ENCODE data around the gene ARHGDIB.

ARHGDIB gene

DNA sequence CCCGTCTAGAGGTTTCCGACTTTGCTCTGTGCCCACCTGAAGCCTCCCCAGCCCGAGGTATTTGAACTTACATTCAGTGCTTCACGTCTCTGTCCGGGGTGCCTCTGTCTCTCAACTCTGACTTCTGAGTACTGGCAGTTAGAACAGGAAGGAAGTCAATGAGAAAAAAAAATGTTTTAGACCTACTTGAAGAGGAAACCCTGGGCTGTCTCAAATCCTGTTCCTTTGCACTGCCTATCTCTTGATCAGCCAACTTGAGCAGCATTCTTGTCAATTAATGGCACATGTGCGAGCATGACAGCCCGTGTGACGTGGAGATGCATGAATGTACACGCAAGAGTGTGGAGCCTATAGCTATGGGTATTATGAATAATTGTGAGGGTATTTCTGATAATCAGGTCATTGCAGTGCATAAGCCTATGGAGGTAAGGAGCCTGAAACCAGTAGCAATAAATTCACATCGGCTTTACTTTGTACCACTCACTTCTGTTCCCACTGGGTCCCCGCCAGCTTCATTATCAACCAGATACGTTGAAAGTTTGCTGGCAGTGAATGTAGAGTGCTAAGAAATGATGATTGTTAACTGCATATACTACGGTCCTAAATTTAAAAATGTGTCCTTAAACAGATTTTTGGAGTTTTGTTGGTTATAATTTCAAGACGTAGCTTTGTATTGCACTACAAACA, at the start of gene ARHGDIB:
ARHGDIB (minus strand) TSS at position 136 of the 687 bp plus-strand sequence. CDS start 10,889 bp downstream, outside the sequence.
- no peak for TF ChIP-seq CTCF (IDR thresholded peaks at IDR 0.05)
- H3K9me3 ChIP-seq = no peaks in the 10 kb centered on the region
- no peaks in the 10 kb centered on the region for H3K27me3 ChIP-seq
- peaks cover 7% of the 10 kb centered on the region for H3K36me3 ChIP-seq
- peaks cover 70 to 89% of the 10 kb centered on the region in 2 experiments for H3K4me1 ChIP-seq (ENCODE audit: control insufficient read depth in 1 of 2, insufficient read depth in 1 of 2, low read depth in 1 of 2, low read length in 1 of 2)
- peak within 1 kb of the TSS; percentile 95 for H3K27ac ChIP-seq
- peak within 1 kb of the TSS; percentile 87 to 93 for H3K4me3 ChIP-seq (ENCODE audit: low read depth in 1 of 2, low read length in 1 of 2)

- Histone ChIP-seq H3K9me3 (no peaks in the 10 kb centered on the region), H3K4me3 (ENCODE audit: low read depth in 1 of 2, low read length in 1 of 2) (no peak overlapping the region), H3K27ac (no peak overlapping the region), H3K4me1 (ENCODE audit: control insufficient read depth in 1 of 2, insufficient read depth in 1 of 2, low read depth in 1 of 2, low read length in 1 of 2) (no peaks in the 10 kb centered on the region), H3K36me3 (no peaks in the 10 kb centered on the region), H3K27me3 (peaks cover 36% of the 10 kb centered on the region)
- TF ChIP-seq CTCF (IDR thresholded peaks at IDR 0.05) = no peak
These were observed 49.8 kb upstream of the ARHGDIB start for GRCh38 chr12:15011162-15011561.

DNA sequence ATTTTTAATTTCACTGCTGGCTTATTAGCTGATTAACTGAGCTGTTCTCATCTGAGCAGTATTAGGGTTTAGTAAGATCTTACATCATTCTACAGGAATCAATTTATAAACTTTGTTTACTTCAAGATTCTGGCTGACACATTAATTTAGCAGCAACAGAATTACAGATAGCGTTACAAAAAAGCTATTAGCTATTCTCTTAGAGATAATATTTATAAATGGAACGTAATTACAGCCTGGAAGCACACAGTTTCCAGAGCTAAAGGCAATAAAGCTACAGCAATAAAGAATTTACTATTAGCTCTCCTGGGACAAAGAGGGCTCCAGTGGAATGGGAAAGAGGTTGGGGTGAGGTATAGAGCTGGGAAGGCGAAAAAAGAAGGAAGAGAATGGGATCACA, 46.1 kb upstream of the ARHGDIB start:
- H3K27me3 ChIP-seq = peaks cover 61% of the 10 kb centered on the region
- no peak for TF ChIP-seq CTCF (IDR thresholded peaks at IDR 0.05)
- no peak overlapping the region for H3K27ac ChIP-seq
- H3K4me1 ChIP-seq (ENCODE audit: control insufficient read depth in 1 of 2, insufficient read depth in 1 of 2, low read depth in 1 of 2, low read length in 1 of 2) = no peaks in the 10 kb centered on the region
- H3K9me3 ChIP-seq = no peaks in the 10 kb centered on the region
- H3K36me3 ChIP-seq = no peaks in the 10 kb centered on the region
- H3K4me3 ChIP-seq (ENCODE audit: low read depth in 1 of 2, low read length in 1 of 2) = no peak overlapping the region

- H3K27me3 ChIP-seq = peaks cover 85% of the 10 kb centered on the region
- H3K9me3 ChIP-seq = no peaks in the 10 kb centered on the region
- no peak for TF ChIP-seq CTCF (IDR thresholded peaks at IDR 0.05)
- H3K27ac ChIP-seq = no peak overlapping the region
- no peak overlapping the region for H3K4me3 ChIP-seq (ENCODE audit: low read depth in 1 of 2, low read length in 1 of 2)
- no peaks in the 10 kb centered on the region for H3K4me1 ChIP-seq (ENCODE audit: control insufficient read depth in 1 of 2, insufficient read depth in 1 of 2, low read depth in 1 of 2, low read length in 1 of 2)
- H3K36me3 ChIP-seq = no peaks in the 10 kb centered on the region
These were observed 43.7 kb upstream of the ARHGDIB start for GRCh38 chr12:15005064-15005463.

DNA sequence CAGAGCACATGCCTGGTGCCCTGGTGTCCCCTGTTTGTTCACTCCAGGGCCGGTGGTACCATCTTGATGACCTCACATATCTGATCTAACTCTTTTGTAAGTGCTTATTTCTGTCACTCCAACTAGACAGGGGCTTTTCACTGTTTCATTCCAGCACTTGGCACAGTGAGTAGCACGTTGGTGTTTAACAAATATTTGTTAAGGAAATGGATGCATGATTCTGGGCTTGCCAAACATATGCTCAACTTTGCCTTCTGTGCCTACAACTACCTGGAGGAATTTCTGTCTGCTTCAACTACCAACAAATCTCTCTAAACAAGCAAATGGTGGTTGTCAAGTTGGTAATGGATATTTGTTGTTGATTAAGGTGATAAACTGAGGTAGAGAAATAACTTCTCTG, 43.0 kb upstream of the ARHGDIB start:
- no peak for TF ChIP-seq CTCF (IDR thresholded peaks at IDR 0.05)
- Histone ChIP-seq H3K4me3 (ENCODE audit: low read depth in 1 of 2, low read length in 1 of 2) (no peak overlapping the region), H3K4me1 (ENCODE audit: control insufficient read depth in 1 of 2, insufficient read depth in 1 of 2, low read depth in 1 of 2, low read length in 1 of 2) (no peaks in the 10 kb centered on the region), H3K36me3 (no peaks in the 10 kb centered on the region), H3K27me3 (peaks cover 91% of the 10 kb centered on the region), H3K9me3 (no peaks in the 10 kb centered on the region), H3K27ac (no peak overlapping the region)

Data from neutrophil (primary cell).